AML-193 (cell line): Measurements from ENCODE around the gene LAP3.
"Not testable (repeated sequence)": the region's sequence is repeated elsewhere in the genome, so short reads cannot be mapped to it uniquely, and the experiment has no call there.

Source experiments
- DNase-seq, 2 experiments: peaks; one replicate each; lab custom pipeline; 2025; lab: John Stamatoyannopoulos, UW

The LAP3 gene

DNA sequence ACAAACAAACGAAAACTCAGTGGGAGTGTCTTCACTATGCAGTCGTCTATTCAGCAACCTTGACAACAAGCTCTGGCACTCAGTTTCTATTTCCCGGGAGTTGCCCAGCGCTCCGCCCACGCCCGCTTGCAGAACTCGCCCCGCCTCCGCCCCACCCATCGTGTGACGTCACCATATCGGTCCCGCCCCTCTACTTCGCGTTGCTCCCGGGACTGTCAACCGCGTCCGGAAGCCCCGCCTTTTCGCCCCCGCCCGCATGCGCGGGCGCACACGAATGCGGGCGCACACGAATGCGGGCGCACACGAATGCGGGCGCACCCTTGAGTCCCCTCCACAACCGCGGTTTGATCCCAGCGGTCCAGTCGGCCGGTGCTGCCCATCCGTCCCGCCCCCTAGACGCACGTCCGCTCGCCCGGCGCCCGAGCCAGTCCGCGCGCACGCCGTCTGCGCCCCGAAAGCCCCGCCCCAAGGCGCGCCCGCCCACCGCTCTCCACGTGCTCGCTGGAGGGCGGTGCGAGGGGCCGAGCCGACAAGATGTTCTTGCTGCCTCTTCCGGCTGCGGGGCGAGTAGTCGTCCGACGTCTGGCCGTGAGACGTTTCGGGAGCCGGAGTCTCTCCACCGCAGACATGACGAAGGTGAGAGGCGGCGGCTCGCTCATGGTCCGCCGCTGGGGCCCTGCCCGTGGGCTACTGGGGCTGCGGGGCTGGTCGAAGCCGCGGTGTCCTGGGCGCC is at the start of gene LAP3:
Gene LAP3, plus strand, starts transcription at position 267 of the 733 bp plus-strand sequence. Its CDS starts 268 bp downstream, at position 535.
- peak; percentile 80 to 86 for DNase-seq

- no peak for DNase-seq
These were observed 48.3 kb upstream of the LAP3 start for GRCh38 chr4:17528551-17529165.

- DNase-seq, result no peak
These were observed 45.3 kb upstream of the LAP3 start for GRCh38 chr4:17531538-17532285.

DNA sequence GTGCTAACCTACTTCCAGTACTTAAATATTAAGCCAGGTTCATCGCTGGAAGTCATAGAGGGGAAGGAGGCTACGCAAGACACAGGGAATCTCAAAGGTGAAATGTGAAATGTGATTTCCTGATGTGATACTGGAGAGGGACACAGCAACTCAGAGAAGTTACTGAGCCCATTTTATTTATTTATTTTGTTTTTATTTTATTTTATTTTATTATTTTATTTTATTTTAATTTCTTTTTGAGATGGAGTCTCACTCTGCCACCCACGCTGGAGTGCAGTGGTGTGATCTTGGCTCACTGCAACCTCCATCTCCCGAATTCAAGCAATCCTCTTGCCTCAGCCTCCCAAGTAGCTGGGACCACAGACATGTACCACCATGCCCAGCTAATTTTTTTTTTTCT is 42.3 kb upstream of the LAP3 start:
- no peak for DNase-seq

GRCh38 chr4:17535242-17535641 is 41.8 kb upstream of the LAP3 start:
- no peak for DNase-seq

- DNase-seq, result no peak
These were observed 41.1 kb upstream of the LAP3 start for GRCh38 chr4:17535906-17536305.

GRCh38 chr4:17537060-17537459 is 39.9 kb upstream of the LAP3 start:
- DNase-seq, result not testable (repeated sequence)

DNA sequence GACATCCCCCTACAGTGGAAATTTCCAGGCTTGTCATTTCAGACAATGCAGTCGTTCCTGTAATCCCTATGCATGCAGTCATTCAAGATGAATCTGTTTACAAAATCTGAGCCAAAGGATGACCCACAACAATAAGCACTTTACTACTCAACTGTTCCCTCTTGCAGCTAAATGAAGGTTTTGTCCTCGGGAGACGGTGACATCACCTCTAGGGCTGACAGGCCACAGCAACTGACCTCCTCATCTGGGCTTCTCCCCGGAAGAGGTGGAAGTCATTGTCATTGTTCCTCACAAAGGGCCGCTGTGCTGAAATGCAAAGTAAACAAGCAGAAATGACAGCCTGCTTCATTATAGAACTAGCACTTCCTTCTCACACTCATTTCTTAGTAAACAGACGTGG is 32.8 kb upstream of the LAP3 start:
- DNase-seq, result no peak

- no peak for DNase-seq
These were observed 32.2 kb upstream of the LAP3 start for GRCh38 chr4:17544831-17545234.

DNA sequence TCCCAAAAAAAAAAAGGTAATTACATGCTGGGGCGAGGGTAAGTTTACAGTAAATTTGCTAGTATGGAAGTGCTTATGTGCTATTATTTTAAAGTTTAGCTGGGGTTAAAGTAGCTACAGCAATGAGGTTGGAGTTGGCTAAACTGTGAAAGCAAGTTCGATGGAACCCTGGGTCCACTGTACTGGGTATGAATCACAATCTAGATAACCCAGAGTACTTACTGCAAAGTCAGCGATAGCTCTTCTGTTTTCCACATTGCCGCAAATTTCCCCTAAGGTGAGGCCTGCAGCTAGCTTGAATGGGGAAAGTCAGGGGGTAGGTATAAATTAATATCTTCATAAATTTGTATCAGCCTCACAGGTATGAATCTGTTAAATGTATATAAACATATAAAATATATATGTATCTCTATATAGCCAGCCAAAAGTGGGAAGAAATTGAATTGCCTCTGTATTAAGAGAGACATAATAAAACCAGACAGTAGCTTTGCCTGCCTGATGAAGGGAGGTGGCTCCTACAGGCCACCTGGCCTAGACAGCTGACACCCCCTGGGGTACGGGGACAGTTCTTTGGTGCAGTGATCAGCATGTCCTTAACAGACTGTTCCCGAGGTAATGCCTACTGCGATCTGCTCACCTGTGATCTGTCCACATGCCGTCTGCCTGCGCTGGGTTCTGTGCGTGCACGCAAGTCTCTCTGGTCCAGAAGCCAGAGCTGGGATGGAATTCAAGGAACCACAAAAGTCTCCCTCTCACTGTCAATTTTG is 31.4 kb upstream of the LAP3 start:
- no peak for DNase-seq

DNA sequence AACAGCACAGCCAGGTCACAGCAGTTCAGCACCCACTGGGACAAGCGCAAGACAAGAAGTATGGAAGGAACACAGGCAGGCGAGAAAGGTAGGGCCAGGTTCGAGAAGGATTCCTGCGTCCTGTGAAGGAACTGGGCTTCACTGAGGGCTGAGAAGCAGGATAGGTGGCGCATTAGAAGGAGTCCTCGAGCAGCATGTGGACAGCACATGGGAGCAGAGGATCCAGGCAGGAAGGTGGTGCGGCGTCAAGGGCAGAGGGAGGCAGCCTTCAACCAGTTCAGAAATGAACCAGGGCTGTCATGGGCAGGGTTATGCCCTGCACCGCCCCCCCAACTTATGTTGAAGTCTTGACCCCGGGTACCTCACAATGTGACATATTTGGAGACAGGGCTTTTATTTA is 30.8 kb upstream of the LAP3 start:
- DNase-seq, result no peak

DNA sequence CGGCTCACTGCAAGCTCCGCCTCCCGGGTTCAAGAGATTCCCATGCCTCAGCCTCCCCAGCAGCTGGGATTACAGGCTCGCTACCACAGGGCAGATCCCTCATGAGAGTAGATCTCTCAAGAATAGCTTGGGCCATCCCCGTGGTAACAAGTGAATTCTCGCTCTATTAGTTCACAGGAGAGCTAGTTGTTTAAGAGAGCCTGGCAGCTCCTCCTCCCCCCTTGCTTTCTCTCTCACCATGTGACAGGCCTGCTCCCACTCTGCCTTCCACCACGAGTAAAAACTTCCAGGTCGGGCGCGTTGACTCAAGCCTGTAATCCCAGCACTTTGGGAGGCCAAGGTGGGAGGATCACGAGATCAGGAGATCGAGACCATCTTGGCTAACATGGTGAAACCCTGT is 30.3 kb upstream of the LAP3 start:
- DNase-seq, result no peak

- DNase-seq, result no peak
These were observed 26.4 kb upstream of the LAP3 start for GRCh38 chr4:17550549-17550948.

- no peak for DNase-seq
These were observed 24.6 kb upstream of the LAP3 start for GRCh38 chr4:17552427-17552826.

- no peak for DNase-seq
These were observed 22.4 kb upstream of the LAP3 start for GRCh38 chr4:17554568-17554967.

DNA sequence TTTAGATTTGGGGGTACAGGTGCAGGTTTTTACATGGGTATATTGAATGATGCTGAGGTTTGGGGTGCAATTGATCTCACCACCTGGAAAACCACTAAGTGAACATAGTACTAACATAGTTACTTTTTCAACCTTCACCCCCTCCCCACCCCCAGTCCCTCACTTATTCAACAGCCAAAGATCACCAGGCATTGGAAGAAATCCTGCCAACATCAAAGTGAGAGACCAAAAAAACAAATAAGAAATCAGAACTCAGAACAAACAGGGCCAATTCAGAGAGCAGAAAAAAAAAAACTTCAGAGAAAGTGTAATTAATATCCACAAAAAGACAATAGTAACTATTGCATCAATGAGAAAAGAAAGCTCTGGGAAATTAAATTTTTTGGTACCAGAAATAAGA is 20.5 kb upstream of the LAP3 start:
- no peak for DNase-seq

DNA sequence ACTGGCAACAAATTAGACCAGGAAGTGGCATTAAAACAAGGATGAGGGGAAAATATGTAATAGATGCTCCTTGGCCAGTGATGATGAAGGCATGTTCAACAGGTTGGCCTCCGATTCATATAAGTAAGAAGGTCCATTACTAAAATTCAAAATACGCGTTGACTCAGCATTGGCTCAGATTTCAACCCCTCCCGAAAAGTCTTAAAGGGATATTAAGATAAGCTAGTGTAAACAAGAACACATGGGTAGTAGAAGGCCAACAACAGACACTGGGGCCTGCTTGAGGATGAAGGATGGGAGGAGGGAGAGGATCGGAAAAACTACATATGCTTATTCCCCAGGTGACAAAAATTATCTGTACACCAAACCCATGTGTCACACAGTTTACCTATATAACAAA is 19.1 kb upstream of the LAP3 start:
- no peak for DNase-seq

- no peak for DNase-seq
These were observed 17.9 kb upstream of the LAP3 start for GRCh38 chr4:17558941-17559708.

GRCh38 chr4:17559709-17560048 is 17.3 kb upstream of the LAP3 start:
- no peak for DNase-seq

DNA sequence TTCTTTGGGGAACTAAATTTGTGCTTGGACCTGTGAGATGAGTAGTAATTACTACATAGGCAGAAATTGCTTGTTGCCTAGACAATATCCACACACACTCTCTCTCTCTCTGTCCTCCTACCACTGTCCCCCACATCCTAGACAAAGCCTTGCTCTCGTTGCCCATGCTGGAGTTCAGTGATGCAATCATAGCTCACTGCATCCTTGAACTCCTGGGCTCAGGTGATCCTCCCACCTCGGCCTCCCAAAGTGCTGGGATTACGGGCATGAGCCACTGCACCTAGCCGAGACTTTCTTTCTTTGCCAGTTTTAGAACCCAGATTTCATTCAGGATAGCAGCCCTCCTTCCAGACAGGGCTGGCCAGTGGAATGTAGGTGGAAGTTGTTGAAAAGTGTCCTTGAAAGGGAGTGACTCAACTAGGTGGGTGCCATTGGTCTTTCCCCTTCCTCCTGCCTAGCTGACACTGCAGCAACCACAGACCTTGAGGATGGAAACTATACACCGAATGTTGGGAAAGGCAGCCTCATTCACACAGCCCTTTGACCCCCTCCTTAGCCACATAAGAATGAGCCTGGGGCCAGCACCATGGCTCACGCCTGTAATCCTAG is 16.8 kb upstream of the LAP3 start:
- no peak for DNase-seq

- no peak for DNase-seq
These were observed 15.6 kb upstream of the LAP3 start for GRCh38 chr4:17561195-17561909.
